ENCODE results near the gene NF1. TPM values are rescaled to one million over a fixed set of nuclear protein-coding genes. Genes with fewer than 3 reads are reported as not detected.

NF1 gene
- total RNA-seq, 4 donors from 2014 or later = 40.9 to 158 (median 113) TPM

DNA sequence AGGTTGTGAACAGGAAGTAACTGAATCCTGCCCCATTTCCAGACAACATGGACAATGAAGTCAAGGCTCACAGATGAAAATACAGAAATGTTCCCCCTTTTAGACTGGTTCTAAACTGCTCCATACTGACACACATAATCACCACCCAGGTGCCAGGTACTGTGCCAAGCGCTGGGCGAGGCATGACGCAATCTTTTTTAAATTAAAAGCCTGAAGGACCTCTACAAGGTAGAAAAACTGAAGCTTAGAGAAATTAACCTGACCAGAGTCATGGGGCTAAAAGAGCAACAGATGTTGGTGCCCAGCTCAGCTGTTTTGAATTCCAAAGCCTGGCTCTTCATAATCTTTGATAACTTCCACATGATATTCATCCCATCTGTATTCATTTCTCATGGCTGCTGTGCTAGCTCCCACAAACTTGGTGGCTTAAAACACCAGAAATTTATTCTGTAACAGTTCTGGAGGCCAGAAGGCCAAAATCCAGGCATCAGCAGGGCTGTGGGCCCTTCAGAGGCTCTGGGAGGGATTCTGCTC lies 291.8 kb downstream of the NF1 start:
- TF ChIP-seq, protein P1, sequence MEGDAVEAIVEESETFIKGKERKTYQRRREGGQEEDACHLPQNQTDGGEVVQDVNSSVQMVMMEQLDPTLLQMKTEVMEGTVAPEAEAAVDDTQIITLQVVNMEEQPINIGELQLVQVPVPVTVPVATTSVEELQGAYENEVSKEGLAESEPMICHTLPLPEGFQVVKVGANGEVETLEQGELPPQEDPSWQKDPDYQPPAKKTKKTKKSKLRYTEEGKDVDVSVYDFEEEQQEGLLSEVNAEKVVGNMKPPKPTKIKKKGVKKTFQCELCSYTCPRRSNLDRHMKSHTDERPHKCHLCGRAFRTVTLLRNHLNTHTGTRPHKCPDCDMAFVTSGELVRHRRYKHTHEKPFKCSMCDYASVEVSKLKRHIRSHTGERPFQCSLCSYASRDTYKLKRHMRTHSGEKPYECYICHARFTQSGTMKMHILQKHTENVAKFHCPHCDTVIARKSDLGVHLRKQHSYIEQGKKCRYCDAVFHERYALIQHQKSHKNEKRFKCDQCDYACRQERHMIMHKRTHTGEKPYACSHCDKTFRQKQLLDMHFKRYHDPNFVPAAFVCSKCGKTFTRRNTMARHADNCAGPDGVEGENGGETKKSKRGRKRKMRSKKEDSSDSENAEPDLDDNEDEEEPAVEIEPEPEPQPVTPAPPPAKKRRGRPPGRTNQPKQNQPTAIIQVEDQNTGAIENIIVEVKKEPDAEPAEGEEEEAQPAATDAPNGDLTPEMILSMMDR (IDR thresholded peaks at IDR 0.05) = no peak
- TF ChIP-seq POLR2A (IDR thresholded peaks at IDR 0.05) = no peak
- peaks cover 0 to 4% of the 10 kb centered on the region in 2 donors for H3K4me1 ChIP-seq
- H3K27ac ChIP-seq = no peak overlapping the region
- intact Hi-C loops (cut with DNase I; ENCODE audit: low total_unique reads) = no loop called here
- H3K9me3 ChIP-seq = no peaks in the 10 kb centered on the region
- DNase-seq = no peak
- no peaks in the 10 kb centered on the region for H3K27me3 ChIP-seq
- no peaks in the 10 kb centered on the region for H3K36me3 ChIP-seq
- H3K4me3 ChIP-seq = no peak overlapping the region

DNA sequence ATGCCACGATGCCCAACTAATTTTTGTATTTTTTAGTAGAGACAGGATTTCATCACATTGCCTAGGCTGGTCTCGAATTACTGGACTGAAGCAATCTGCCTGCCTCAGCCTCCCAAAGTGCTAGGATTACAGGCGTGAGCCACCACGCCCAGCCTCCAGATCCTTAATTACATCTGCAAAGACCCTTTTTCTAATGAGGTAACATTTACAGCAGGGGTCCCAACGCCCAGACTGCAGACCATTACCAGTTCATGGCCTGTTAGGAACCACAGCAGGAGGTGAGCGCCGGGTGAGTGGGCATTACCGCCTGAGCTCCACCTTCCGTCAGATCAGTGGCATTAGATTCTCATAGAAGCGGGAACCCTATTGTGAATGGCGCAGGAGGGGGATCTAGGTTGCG lies 292.7 kb downstream of the NF1 start:
- Histone ChIP-seq H3K9me3 (no peaks in the 10 kb centered on the region), H3K36me3 (no peaks in the 10 kb centered on the region), H3K27ac (no peak overlapping the region), H3K4me3 (no peak overlapping the region), H3K27me3 (no peaks in the 10 kb centered on the region), H3K4me1 (peaks cover 0 to 10% of the 10 kb centered on the region in 2 donors)
- intact Hi-C loops (cut with DNase I; ENCODE audit: low total_unique reads) = no loop called here
- no peak for DNase-seq
- TF ChIP-seq, protein P1 (IDR thresholded peaks at IDR 0.05) = no peak
- no peak for TF ChIP-seq POLR2A (IDR thresholded peaks at IDR 0.05)

DNA sequence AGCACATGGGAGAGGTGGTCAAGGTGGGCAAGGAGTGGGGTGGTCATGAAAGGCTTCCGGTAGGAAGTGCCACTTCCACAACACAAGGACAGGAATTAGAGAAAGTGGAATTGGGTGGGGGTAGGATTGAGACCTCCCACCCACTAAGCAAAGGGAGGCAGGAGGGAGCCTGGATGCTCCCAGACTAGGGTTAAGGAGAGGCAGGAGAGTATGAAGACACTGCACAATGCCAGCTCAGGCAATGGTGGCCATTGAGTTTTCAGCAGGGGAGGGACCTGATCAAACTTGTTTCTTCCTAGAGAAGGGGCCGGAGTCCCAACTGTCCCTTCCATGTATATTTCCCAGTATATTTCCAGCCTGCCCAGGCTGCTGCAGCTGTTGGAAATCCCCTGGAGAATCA lies 293.6 kb downstream of the NF1 start:
- H3K9me3 ChIP-seq = no peaks in the 10 kb centered on the region
- H3K27ac ChIP-seq = no peak overlapping the region
- no peaks in the 10 kb centered on the region for H3K27me3 ChIP-seq
- no peak for DNase-seq
- no peaks in the 10 kb centered on the region for H3K36me3 ChIP-seq
- TF ChIP-seq POLR2A (IDR thresholded peaks at IDR 0.05) = no peak
- TF ChIP-seq, protein P1 (IDR thresholded peaks at IDR 0.05) = no peak
- H3K4me1 ChIP-seq = peaks cover 0 to 10% of the 10 kb centered on the region in 2 donors
- no peak overlapping the region for H3K4me3 ChIP-seq
- intact Hi-C loops (cut with DNase I; ENCODE audit: low total_unique reads) = no loop called here

DNA sequence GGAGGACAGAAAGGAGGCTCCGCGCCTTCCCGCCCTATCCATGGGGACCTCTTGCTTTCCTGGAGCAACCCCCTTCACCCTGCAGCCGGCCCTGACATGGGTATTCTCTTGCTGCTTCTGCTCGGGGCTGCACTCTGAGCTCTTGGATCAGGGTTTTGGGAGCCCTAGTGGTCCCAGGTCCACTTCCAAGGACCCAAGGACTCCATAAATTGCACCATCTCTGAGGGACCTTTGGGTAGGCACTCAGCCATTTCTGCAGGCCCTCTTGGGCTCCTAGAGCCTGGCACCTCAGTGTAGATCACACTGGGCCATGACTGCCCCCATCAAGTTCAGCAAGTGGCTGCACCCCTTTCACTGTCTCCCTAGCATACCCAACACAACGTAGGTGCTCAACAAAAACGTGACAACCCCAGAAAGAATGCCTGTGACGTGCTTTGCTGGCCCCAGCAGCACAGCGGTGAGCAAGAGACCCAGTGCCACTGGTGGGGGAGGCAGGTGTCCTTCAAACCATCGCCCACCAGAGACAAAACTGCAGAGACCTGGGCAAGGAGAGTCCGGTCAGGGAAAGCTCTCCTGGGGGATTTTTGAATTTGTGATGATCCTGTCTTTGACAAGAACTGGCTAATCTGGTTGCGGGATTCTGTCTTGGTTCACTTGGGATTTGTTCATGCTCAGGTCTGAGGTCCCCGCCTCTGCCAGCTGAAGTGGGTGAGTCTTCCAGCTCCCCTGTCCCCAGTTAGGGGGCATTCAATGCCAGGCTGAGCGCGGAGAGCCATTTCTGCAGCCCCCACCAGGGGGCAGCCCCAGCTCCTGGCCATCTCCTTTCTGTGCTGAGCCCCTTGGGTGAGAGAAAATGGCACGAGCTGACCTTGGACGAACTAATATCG lies 294.2 kb downstream of the NF1 start:
- intact Hi-C loops (cut with DNase I; ENCODE audit: low total_unique reads) = no loop called here
- H3K36me3 ChIP-seq = no peaks in the 10 kb centered on the region
- H3K27ac ChIP-seq = no peak overlapping the region

More for the DNA sequence above, 294.2 kb downstream of the NF1 start:
- Histone ChIP-seq H3K4me1 (peaks cover 0 to 10% of the 10 kb centered on the region in 2 donors), H3K4me3 (no peak overlapping the region), H3K27me3 (no peaks in the 10 kb centered on the region), H3K9me3 (no peaks in the 10 kb centered on the region)
- TF ChIP-seq, protein P1 (IDR thresholded peaks at IDR 0.05) = peak in 3 of 4 experiments; percentile 25 to 39 (median 27)
- TF ChIP-seq POLR2A (IDR thresholded peaks at IDR 0.05) = no peak
- DNase-seq = no peak
